ENCODE measurements around the gene PTCD2. TPM values are rescaled to one million over a fixed set of nuclear protein-coding genes. Genes with fewer than 3 reads are reported as not detected.
"Not testable (repeated sequence)": the region's sequence is repeated elsewhere in the genome, so short reads cannot be mapped to it uniquely, and the experiment has no call there.

Gene PTCD2
- total RNA-seq, 1 experiment from 2014 or later = 16.4 TPM

DNA sequence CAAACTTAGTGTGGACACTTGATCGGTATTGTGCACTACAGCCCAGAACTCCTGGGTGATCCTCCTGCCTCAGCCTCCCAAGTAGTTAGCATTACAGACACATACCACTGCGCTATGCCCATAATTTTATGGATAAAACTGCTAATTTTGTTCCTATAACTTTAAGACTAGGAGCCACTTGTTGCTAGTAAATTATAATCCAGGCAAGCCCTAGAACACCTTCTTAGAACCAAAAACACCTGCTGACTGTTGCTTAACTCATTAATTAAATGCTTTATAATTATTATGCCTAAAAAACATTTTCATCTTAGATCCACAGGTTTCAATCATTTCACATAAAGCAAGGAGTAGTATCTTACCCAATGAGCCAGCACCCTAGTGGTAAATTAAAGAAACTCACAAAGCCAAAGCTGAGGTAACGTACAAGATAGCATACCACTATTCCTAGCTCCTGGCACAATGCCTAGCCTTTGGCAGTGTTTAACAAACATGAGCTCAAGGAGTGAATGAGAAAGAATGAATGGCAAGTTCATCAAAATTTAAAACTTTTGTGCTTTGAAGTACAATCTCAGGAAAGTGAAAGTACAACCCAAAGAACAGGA, 5.5 kb upstream of the PTCD2 start:
- Histone ChIP-seq H3K9me3 (no peaks in the 10 kb centered on the region), H3K36me3 (peaks cover 66% of the 10 kb centered on the region), H3K27me3 (no peaks in the 10 kb centered on the region), H3K4me3 (no peak overlapping the region)
- peak; percentile 77 for DNase-seq

GRCh38 chr5:72319435-72319975, 668 bp upstream of the PTCD2 start:
- peak overlapping the region; percentile 93 for H3K4me3 ChIP-seq
- not testable (repeated sequence) for H3K9me3 ChIP-seq
- peak; percentile 26 for DNase-seq

DNA sequence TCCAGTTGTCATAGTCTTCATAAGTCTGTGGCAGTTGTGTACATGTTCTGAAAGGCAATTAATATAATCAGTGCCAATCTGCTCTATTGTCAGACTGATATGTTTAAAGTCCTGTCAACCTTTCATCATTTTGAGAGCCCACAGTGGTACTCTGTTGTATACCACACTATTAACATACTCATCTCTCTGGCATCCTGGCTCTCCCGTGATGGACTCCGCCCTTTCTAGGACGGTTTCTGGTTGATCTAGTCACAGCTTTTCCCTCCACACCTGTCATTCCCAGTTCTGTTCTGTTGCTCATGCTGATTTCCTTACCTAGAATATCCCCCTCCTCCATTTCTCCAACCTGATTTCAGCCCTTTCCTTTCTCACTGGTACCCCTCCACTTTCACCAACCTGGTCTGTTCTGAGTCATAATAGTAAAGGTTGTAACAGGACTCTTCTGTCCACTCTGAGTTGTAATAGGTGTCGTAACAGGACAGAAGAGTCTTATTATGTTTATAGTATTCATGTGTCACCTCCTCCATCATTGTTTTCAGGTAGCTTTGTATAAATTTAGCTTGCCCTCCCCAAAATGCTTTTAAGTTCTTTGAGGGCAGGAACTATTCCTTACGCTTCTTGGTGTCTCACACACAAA, 4.1 kb downstream of the PTCD2 start:
- Histone ChIP-seq H3K9me3 (no peaks in the 10 kb centered on the region), H3K27me3 (no peaks in the 10 kb centered on the region), H3K36me3 (peaks cover 36% of the 10 kb centered on the region), H3K4me3 (no peak overlapping the region)
- peak; percentile 49 for DNase-seq

More at GRCh38 chr5:72319435-72319975, 668 bp upstream of the PTCD2 start:
- not testable (repeated sequence) for H3K27me3 ChIP-seq
- H3K36me3 ChIP-seq = peaks cover 38% of the 10 kb centered on the region

GRCh38 chr5:72325566-72326305, 5.6 kb downstream of the PTCD2 start:
- Histone ChIP-seq H3K27me3 (no peaks in the 10 kb centered on the region), H3K36me3 (peaks cover 42% of the 10 kb centered on the region), H3K9me3 (no peaks in the 10 kb centered on the region), H3K4me3 (no peak overlapping the region)
- peak; percentile 26 for DNase-seq

DNA sequence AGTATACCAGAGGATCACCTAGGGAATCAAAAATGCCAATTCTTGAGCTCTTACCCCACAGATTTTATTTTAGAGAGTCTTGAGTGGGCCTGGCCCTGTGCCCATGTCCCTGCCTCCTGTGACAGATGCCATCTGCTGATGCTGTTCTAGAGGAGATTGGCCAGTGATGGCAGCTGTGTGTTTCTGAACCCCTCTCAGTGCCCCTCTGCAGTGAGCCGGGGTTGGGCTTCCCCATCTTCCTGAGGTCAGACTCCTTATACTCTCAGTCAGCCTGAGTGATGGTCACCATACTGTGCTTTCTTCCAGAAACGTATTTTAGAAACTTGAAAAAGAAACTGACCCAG, 6.1 kb downstream of the PTCD2 start:
- Histone ChIP-seq H3K9me3 (no peaks in the 10 kb centered on the region), H3K4me3 (no peak overlapping the region), H3K36me3 (peaks cover 41% of the 10 kb centered on the region), H3K27me3 (no peaks in the 10 kb centered on the region)
- no peak for DNase-seq

- H3K9me3 ChIP-seq = no peaks in the 10 kb centered on the region
- peaks cover 35% of the 10 kb centered on the region for H3K36me3 ChIP-seq
- H3K27me3 ChIP-seq = no peaks in the 10 kb centered on the region
- no peak overlapping the region for H3K4me3 ChIP-seq
- DNase-seq = peak; percentile 96
These were observed 8.0 kb downstream of the PTCD2 start for GRCh38 chr5:72328172-72328571.

DNA sequence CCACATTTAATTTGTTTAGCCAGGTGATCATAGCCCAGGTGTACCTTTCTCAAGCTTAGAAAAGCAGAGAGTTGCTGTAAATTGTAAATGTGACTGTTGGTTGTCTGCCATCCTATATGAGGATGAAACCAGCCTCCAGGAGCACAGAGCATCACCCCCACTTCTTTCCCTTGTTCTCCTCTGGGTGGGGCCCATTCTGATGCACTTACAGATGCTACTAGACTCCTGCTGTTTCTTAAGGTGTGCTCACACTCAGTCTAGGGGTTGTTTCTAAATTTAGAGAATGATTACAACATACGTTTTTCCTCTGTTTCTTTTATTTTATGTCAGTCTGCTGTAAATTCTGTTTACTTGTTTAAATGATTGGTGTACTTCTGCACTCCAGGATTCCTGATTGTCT, 10.5 kb downstream of the PTCD2 start:
- Histone ChIP-seq H3K4me3 (no peak overlapping the region), H3K9me3 (no peaks in the 10 kb centered on the region), H3K27me3 (no peaks in the 10 kb centered on the region), H3K36me3 (peaks cover 39% of the 10 kb centered on the region)
- no peak for DNase-seq

GRCh38 chr5:72337159-72337558, 17.0 kb downstream of the PTCD2 start:
- H3K36me3 ChIP-seq = peaks cover 20% of the 10 kb centered on the region
- no peaks in the 10 kb centered on the region for H3K9me3 ChIP-seq
- no peak overlapping the region for H3K4me3 ChIP-seq
- H3K27me3 ChIP-seq = no peaks in the 10 kb centered on the region
- DNase-seq = no peak

DNA sequence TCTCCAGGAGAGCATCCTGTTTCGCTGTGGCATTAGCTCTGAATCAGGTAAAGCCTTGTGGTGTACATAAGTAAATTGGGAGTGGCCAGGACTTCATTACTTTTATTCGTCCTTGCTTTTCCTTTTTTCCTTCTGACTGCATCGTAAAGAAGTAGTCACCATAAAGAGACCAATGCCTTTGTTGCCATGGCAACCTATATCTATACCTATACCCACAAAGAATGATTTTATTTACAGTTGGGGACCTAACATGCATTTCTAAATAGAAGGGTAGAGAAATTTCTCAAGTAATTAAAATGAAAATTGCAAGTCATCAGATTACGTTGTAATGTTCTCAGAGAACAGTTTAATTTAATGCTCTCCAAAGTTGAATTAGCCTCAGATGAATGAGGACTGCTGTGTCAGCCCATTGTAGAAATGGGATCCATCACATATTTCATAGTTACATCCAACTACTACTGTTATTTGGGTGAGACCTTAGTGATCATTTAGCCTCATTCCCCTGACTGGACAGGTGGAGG, 18.6 kb downstream of the PTCD2 start:
- no peak for DNase-seq
- no peaks in the 10 kb centered on the region for H3K9me3 ChIP-seq
- no peak overlapping the region for H3K4me3 ChIP-seq
- H3K36me3 ChIP-seq = peaks cover 24% of the 10 kb centered on the region
- no peaks in the 10 kb centered on the region for H3K27me3 ChIP-seq

- no peaks in the 10 kb centered on the region for H3K27me3 ChIP-seq
- no peaks in the 10 kb centered on the region for H3K9me3 ChIP-seq
- DNase-seq = no peak
- no peak overlapping the region for H3K4me3 ChIP-seq
- peaks cover 33% of the 10 kb centered on the region for H3K36me3 ChIP-seq
These were observed 26.2 kb downstream of the PTCD2 start for GRCh38 chr5:72346398-72346797.

GRCh38 chr5:72347801-72348308, 27.7 kb downstream of the PTCD2 start:
- peak; percentile 45 for DNase-seq
- peaks cover 25% of the 10 kb centered on the region for H3K36me3 ChIP-seq
- no peaks in the 10 kb centered on the region for H3K9me3 ChIP-seq
- H3K27me3 ChIP-seq = no peaks in the 10 kb centered on the region
- no peak overlapping the region for H3K4me3 ChIP-seq

- H3K36me3 ChIP-seq = peaks cover 9% of the 10 kb centered on the region
- no peak overlapping the region for H3K4me3 ChIP-seq
- DNase-seq = no peak
- H3K27me3 ChIP-seq = no peaks in the 10 kb centered on the region
- no peaks in the 10 kb centered on the region for H3K9me3 ChIP-seq
These were observed 31.2 kb downstream of the PTCD2 start for GRCh38 chr5:72351376-72351775.

GRCh38 chr5:72352616-72353015, 32.4 kb downstream of the PTCD2 start:
- Histone ChIP-seq H3K27me3 (no peaks in the 10 kb centered on the region), H3K36me3 (peaks cover 2% of the 10 kb centered on the region), H3K9me3 (no peaks in the 10 kb centered on the region), H3K4me3 (no peak overlapping the region)
- DNase-seq = no peak

GRCh38 chr5:72353046-72353445, 32.9 kb downstream of the PTCD2 start:
- H3K27me3 ChIP-seq = no peaks in the 10 kb centered on the region
- peak; percentile 86 for DNase-seq
- H3K9me3 ChIP-seq = no peaks in the 10 kb centered on the region
- H3K4me3 ChIP-seq = no peak overlapping the region
- peaks cover 2% of the 10 kb centered on the region for H3K36me3 ChIP-seq

- peak; percentile 54 for DNase-seq
- H3K4me3 ChIP-seq = no peak overlapping the region
- H3K9me3 ChIP-seq = no peaks in the 10 kb centered on the region
- no peaks in the 10 kb centered on the region; the same call in none of the 2 replicates for H3K36me3 ChIP-seq
- no peaks in the 10 kb centered on the region for H3K27me3 ChIP-seq
These were observed 35.6 kb downstream of the PTCD2 start for GRCh38 chr5:72355706-72356299.

- H3K4me3 ChIP-seq = no peak overlapping the region
- H3K27me3 ChIP-seq = no peaks in the 10 kb centered on the region
- H3K9me3 ChIP-seq = no peaks in the 10 kb centered on the region
- no peak for DNase-seq
- peaks cover under 1% of the 10 kb centered on the region for H3K36me3 ChIP-seq
These were observed 36.2 kb downstream of the PTCD2 start for GRCh38 chr5:72356361-72356760.

DNA sequence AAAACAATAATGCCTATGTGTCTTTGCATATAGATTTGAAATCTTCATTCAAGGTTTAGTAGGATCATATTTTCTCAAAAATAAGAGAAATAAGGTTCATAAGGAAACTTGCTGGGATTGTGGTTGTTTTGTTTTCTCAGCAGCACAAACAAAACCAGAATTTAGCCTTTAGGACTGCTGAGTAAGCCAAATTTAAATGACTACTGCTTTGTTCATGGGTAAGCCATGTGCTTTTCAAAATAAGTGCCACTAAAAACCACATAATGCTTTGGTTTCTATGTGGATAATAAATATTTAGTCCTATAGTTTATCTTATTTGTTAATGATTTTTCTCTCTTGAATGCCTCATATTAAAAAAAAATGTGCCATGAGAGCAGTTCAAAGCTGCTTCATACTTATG, 38.8 kb downstream of the PTCD2 start:
- DNase-seq = no peak
- Histone ChIP-seq H3K36me3 (peaks cover 17% of the 10 kb centered on the region), H3K4me3 (no peak overlapping the region), H3K27me3 (no peaks in the 10 kb centered on the region), H3K9me3 (peaks cover 2% of the 10 kb centered on the region; the same call in 1 of the 2 replicates)

Data from MG63 (cell line).